HEK293 (cell line): ENCODE measurements around the gene DTX3L.

Experiments used
- CTCF ChIA-PET: fragments of 350-600 bp; formaldehyde crosslinking; extraction: SDS; loops from one replicate; lab custom pipeline; 2021; ENCODE audit warnings: antibody characterized with exemption; lab: Yijun Ruan, JAX
- POLR2A ChIA-PET: fragments of 300-600 bp; formaldehyde crosslinking; extraction: SDS; loops from one replicate; lab custom pipeline; 2020; ENCODE audit warnings: antibody characterized with exemption, inconsistent platforms; lab: Yijun Ruan, JAX
- H3K27ac ChIP-seq: fragments of 200-500 bp; sonication (Bioruptor generic); 2 replicates; pipeline ENCODE4 v1.5.1; 2014; ENCODE audit warnings: low read depth, low read length, control low read depth, inconsistent platforms; ENCODE audit errors: extremely low read depth
- H3K36me3 ChIP-seq, 2 experiments: fragments of 200-500 bp in 1 of 2; sonication (Bioruptor generic) in 1 of 2; 1 replicate in 1 of 2; 2 replicates in 1 of 2; pipeline ENCODE4 v1.5.1; 2014 to 2017; ENCODE audit warnings: inconsistent platforms in 2 of 2, low read length in 2 of 2; ENCODE audit not compliant: control insufficient read depth in 2 of 2, insufficient read depth in 1 of 2
- H3K4me1 ChIP-seq: fragments of 200-500 bp; sonication (Bioruptor generic); 2 replicates; pipeline ENCODE4 v1.5.1; 2014; ENCODE audit warnings: mild to moderate bottlenecking, low read length, inconsistent platforms; ENCODE audit not compliant: control insufficient read depth, insufficient read depth
- H3K4me3 ChIP-seq: 2 replicates; pipeline ENCODE4 v1.5.1; 2011; ENCODE audit warnings: low read depth, mild to moderate bottlenecking, control low read depth, low read length, moderate library complexity
- H3K9me3 ChIP-seq: fragments of 200-500 bp; sonication (Bioruptor generic); 2 replicates; pipeline ENCODE4 v1.5.1; 2014; ENCODE audit warnings: low read depth, low read length, inconsistent platforms; ENCODE audit not compliant: control insufficient read depth, insufficient read depth
- KLF7 ChIP-seq: fragments of 450-650 bp; formaldehyde crosslinking; IDR thresholded peaks from 2 replicates; pipeline ENCODE4 v1.5.1; 2016; ENCODE audit warnings: missing biosample characterization, missing genetic modification characterization, borderline replicate concordance
- OVOL3 ChIP-seq: fragments of 450-650 bp; formaldehyde crosslinking; IDR thresholded peaks from 2 replicates; pipeline ENCODE4 v1.5.1; 2016; ENCODE audit warnings: missing biosample characterization, missing genetic modification characterization
- SP7 ChIP-seq: fragments of 450-650 bp; formaldehyde crosslinking; IDR thresholded peaks from 2 replicates; pipeline ENCODE4 v1.5.1; 2016; ENCODE audit warnings: missing biosample characterization, missing genetic modification characterization
- TRIM28 ChIP-seq: IDR thresholded peaks from 2 replicates; pipeline ENCODE4 v1.6.1; 2011; ENCODE audit warnings: low read length, control low read depth, borderline replicate concordance
- WT1 ChIP-seq: fragments of 450-650 bp; formaldehyde crosslinking; IDR thresholded peaks from 2 replicates; pipeline ENCODE4 v1.5.1; 2016; ENCODE audit warnings: missing biosample characterization, missing genetic modification characterization
- ZBTB17 ChIP-seq: fragments of 450-650 bp; formaldehyde crosslinking; IDR thresholded peaks from 2 replicates; pipeline ENCODE4 v1.5.1; 2016; ENCODE audit warnings: missing biosample characterization, missing genetic modification characterization
- ZBTB48 ChIP-seq: fragments of 450-650 bp; formaldehyde crosslinking; IDR thresholded peaks from 2 replicates; pipeline ENCODE4 v1.5.1; 2016; ENCODE audit warnings: missing biosample characterization, missing genetic modification characterization
- ZEB2 ChIP-seq: fragments of 450-650 bp; formaldehyde crosslinking; IDR thresholded peaks from 2 replicates; pipeline ENCODE4 v1.5.1; 2016; ENCODE audit warnings: missing biosample characterization, missing genetic modification characterization
- ZNF121 ChIP-seq: fragments of 450-650 bp; formaldehyde crosslinking; IDR thresholded peaks from 2 replicates; pipeline ENCODE4 v1.5.1; 2016; ENCODE audit warnings: missing biosample characterization, missing genetic modification characterization
- ZNF133 ChIP-seq: fragments of 450-650 bp; formaldehyde crosslinking; IDR thresholded peaks from 2 replicates; pipeline ENCODE4 v1.5.1; 2016; ENCODE audit warnings: missing biosample characterization, missing genetic modification characterization
- ZNF146 ChIP-seq: fragments of 450-650 bp; formaldehyde crosslinking; IDR thresholded peaks from 2 replicates; pipeline ENCODE4 v1.5.1; 2016; ENCODE audit warnings: missing biosample characterization, missing genetic modification characterization
- ZNF157 ChIP-seq: fragments of 450-650 bp; formaldehyde crosslinking; IDR thresholded peaks from 2 replicates; pipeline ENCODE4 v1.5.1; 2016; ENCODE audit warnings: missing biosample characterization, missing genetic modification characterization
- ZNF16 ChIP-seq: fragments of 450-650 bp; formaldehyde crosslinking; IDR thresholded peaks from 2 replicates; pipeline ENCODE4 v1.5.1; 2016; ENCODE audit warnings: low read depth, missing biosample characterization, missing genetic modification characterization
- ZNF169 ChIP-seq: fragments of 450-650 bp; formaldehyde crosslinking; IDR thresholded peaks from 2 replicates; pipeline ENCODE4 v1.5.1; 2016; ENCODE audit warnings: missing biosample characterization, missing genetic modification characterization
- ZNF19 ChIP-seq: fragments of 450-650 bp; formaldehyde crosslinking; IDR thresholded peaks from 2 replicates; pipeline ENCODE4; 2016; ENCODE audit warnings: missing biosample characterization, missing genetic modification characterization, low read depth
- ZNF24 ChIP-seq: fragments of 450-650 bp; formaldehyde crosslinking; IDR thresholded peaks from 2 replicates; pipeline ENCODE4 v1.5.1; 2016; ENCODE audit warnings: missing biosample characterization, missing genetic modification characterization
- ZNF37A ChIP-seq: fragments of 450-650 bp; IDR thresholded peaks from 2 replicates; pipeline ENCODE4 v1.5.1; 2018; ENCODE audit warnings: missing biosample characterization, missing genetic modification characterization
- ZNF416 ChIP-seq: fragments of 450-650 bp; formaldehyde crosslinking; IDR thresholded peaks from 2 replicates; pipeline ENCODE4 v1.5.1; 2016; ENCODE audit warnings: missing biosample characterization, missing genetic modification characterization
- ZNF433 ChIP-seq: fragments of 450-650 bp; formaldehyde crosslinking; IDR thresholded peaks from 2 replicates; pipeline ENCODE4 v1.5.1; 2016; ENCODE audit warnings: missing biosample characterization, missing genetic modification characterization, low read depth
- ZNF48 ChIP-seq: fragments of 450-650 bp; formaldehyde crosslinking; IDR thresholded peaks from 2 replicates; pipeline ENCODE4 v1.5.1; 2016; ENCODE audit warnings: missing biosample characterization, missing genetic modification characterization
- ZNF510 ChIP-seq: fragments of 450-650 bp; formaldehyde crosslinking; IDR thresholded peaks from 2 replicates; pipeline ENCODE4 v1.5.1; 2018; ENCODE audit warnings: mild to moderate bottlenecking, missing genetic modification characterization, missing biosample characterization; ENCODE audit not compliant: insufficient replicate concordance
- ZNF555 ChIP-seq: fragments of 450-650 bp; formaldehyde crosslinking; conservative IDR thresholded peaks from 2 replicates; pipeline ENCODE4 v1.5.1; 2017; ENCODE audit warnings: missing biosample characterization, mild to moderate bottlenecking, missing genetic modification characterization, inconsistent platforms
- ZNF571 ChIP-seq: fragments of 450-650 bp; formaldehyde crosslinking; IDR thresholded peaks from 2 replicates; pipeline ENCODE4 v1.5.0; 2017; ENCODE audit warnings: missing biosample characterization, missing genetic modification characterization
- ZNF596 ChIP-seq: fragments of 450-650 bp; IDR thresholded peaks from 2 replicates; pipeline ENCODE4 v1.5.0; 2018; ENCODE audit warnings: missing biosample characterization, mild to moderate bottlenecking, missing genetic modification characterization, moderate library complexity
- ZNF843 ChIP-seq: fragments of 450-650 bp; formaldehyde crosslinking; IDR thresholded peaks from 2 replicates; pipeline ENCODE4 v1.5.1; 2016; ENCODE audit warnings: missing biosample characterization, missing genetic modification characterization
- TF ChIP-seq, protein P1 (sequence below): fragments of 450-650 bp; formaldehyde crosslinking; optimal IDR thresholded peaks from 2 replicates; pipeline ENCODE3; 2016; ENCODE audit warnings: missing biosample characterization, mild to moderate bottlenecking, missing genetic modification characterization
- TF ChIP-seq, protein P2 (sequence below): fragments of 450-650 bp; formaldehyde crosslinking; IDR thresholded peaks from 2 replicates; pipeline ENCODE4 v1.5.1; 2016; ENCODE audit warnings: missing biosample characterization, missing genetic modification characterization
- TF ChIP-seq, protein P3 (sequence below): fragments of 450-650 bp; formaldehyde crosslinking; IDR thresholded peaks from 2 replicates; pipeline ENCODE4 v1.5.1; 2016; ENCODE audit warnings: missing biosample characterization, missing genetic modification characterization, borderline replicate concordance
- TF ChIP-seq, protein P4 (sequence below): fragments of 450-650 bp; formaldehyde crosslinking; IDR thresholded peaks from 2 replicates; pipeline ENCODE4 v1.5.1; 2016; ENCODE audit warnings: missing biosample characterization, missing genetic modification characterization

DTX3L gene

DNA sequence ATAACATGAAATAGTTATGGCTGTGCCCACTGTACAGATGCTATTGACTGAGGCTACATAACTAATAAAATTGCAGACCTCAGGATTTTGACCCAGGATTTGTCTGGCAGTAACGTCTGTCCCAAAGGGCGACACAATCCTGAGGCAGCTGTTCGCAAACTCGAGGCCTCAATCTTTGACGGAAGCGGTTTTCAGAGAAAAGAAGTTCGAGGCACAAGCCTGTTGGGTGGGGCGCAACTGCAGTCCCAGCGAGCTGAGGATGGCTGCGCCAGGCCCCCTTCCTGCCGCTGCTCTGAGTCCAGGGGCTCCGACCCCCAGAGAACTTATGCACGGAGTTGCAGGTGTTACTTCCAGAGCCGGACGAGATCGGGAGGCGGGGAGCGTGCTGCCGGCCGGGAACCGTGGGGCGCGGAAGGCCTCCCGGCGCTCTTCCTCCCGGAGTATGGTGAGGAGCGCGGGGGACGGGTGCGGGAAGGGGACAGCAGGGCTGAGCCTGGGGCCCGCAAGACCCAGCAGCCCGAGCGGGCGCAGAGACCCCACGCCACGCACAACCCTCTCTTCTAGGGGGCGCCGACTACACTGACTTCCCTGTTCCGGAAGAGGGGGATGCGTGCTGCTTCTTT is 13.4 kb downstream of the DTX3L start, which contains the start of gene PARP15:
Gene PARP15 (plus strand): TSS at position 242 of the 623 bp plus-strand sequence. CDS start 18 bp downstream, at position 260.
- ChIA-PET CTCF (no interaction called here), POLR2A (no interaction called here)
- TF ChIP-seq ZNF169 (tag by site-specific recombination) (no peak), ZNF48 (tag by site-specific recombination) (no peak), ZNF433 (tag by site-specific recombination) (no peak), ZNF16 (tag by site-specific recombination) (no peak), ZNF157 (tag by site-specific recombination) (no peak), ZNF24 (no peak), ZBTB48 (no peak), ZBTB17 (no peak), ZNF555 (tag by site-specific recombination) (no peak), WT1 (tag by site-specific recombination) (no peak), ZNF571 (tag by site-specific recombination) (no peak), ZNF510 (tag by site-specific recombination) (no peak), ZNF121 (tag by site-specific recombination) (no peak), ZEB2 (tag by site-specific recombination) (no peak), TRIM28 (no peak), ZNF19 (tag by site-specific recombination) (no peak), KLF7 (tag by site-specific recombination) (no peak)
- TF ChIP-seq, protein P1, sequence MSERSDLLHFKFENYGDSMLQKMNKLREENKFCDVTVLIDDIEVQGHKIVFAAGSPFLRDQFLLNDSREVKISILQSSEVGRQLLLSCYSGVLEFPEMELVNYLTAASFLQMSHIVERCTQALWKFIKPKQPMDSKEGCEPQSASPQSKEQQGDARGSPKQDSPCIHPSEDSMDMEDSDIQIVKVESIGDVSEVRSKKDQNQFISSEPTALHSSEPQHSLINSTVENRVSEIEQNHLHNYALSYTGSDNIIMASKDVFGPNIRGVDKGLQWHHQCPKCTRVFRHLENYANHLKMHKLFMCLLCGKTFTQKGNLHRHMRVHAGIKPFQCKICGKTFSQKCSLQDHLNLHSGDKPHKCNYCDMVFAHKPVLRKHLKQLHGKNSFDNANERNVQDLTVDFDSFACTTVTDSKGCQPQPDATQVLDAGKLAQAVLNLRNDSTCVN (tag by site-specific recombination) = no peak
- TF ChIP-seq, protein P2, sequence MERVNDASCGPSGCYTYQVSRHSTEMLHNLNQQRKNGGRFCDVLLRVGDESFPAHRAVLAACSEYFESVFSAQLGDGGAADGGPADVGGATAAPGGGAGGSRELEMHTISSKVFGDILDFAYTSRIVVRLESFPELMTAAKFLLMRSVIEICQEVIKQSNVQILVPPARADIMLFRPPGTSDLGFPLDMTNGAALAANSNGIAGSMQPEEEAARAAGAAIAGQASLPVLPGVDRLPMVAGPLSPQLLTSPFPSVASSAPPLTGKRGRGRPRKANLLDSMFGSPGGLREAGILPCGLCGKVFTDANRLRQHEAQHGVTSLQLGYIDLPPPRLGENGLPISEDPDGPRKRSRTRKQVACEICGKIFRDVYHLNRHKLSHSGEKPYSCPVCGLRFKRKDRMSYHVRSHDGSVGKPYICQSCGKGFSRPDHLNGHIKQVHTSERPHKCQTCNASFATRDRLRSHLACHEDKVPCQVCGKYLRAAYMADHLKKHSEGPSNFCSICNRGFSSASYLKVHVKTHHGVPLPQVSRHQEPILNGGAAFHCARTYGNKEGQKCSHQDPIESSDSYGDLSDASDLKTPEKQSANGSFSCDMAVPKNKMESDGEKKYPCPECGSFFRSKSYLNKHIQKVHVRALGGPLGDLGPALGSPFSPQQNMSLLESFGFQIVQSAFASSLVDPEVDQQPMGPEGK (tag by site-specific recombination) = no peak
- TF ChIP-seq, protein P3, sequence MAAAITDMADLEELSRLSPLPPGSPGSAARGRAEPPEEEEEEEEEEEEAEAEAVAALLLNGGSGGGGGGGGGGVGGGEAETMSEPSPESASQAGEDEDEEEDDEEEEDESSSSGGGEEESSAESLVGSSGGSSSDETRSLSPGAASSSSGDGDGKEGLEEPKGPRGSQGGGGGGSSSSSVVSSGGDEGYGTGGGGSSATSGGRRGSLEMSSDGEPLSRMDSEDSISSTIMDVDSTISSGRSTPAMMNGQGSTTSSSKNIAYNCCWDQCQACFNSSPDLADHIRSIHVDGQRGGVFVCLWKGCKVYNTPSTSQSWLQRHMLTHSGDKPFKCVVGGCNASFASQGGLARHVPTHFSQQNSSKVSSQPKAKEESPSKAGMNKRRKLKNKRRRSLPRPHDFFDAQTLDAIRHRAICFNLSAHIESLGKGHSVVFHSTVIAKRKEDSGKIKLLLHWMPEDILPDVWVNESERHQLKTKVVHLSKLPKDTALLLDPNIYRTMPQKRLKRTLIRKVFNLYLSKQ = no peak
- H3K36me3 ChIP-seq = no peaks in the 10 kb centered on the region
- no peak within 1 kb of the TSS for H3K27ac ChIP-seq
- no peaks in the 10 kb centered on the region for H3K4me1 ChIP-seq
- H3K4me3 ChIP-seq = no peak within 1 kb of the TSS
- no peaks in the 10 kb centered on the region for H3K9me3 ChIP-seq

DNA sequence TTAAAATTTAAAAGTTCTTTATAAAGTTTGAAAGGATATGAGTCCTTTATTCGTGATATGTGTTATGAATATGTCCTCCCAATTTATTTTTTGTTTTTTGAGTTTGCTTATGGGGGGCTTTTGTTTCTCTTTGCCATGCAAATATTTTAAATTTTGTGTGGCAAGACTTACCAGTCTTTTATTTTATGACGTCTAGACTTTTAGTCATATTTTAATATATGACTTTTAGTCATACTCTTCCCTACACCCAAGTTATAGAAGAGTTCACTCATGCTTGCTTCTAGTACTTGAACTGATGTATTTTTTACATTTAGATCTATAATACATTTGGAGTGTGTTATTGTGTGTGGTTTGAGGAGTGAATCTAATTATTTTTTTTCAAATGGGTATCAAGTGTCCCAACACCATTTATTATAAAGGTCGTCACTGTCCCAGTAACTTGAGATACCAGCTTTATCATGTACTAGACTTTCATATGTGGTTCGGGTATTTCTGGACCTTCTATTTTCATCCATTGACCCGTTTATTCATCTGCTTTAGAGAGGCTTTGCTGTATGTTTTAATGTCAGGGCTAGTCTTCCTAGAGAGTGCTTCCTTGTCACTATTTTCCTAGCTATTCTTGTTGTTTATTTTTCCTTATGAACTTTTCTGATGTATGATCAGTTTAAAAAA is 14.1 kb downstream of the DTX3L start:
- no peaks in the 10 kb centered on the region for H3K9me3 ChIP-seq
- H3K4me1 ChIP-seq = no peaks in the 10 kb centered on the region
- ChIA-PET CTCF (interaction anchor here (0.6 to 0.8 kb wide), 2 partner anchors 20 to 101 kb away, joined by 3 to 4 read pairs; no protein-coding TSS in a partner anchor), POLR2A (interaction anchor here (0.6 kb wide), 1 partner anchor 151 kb away, joined by 6 read pairs; no protein-coding TSS in a partner anchor)
- H3K4me3 ChIP-seq = no peak overlapping the region
- no peaks in the 10 kb centered on the region for H3K36me3 ChIP-seq
- no peak overlapping the region for H3K27ac ChIP-seq
- no peak for TF ChIP-seq SP7 (tag by site-specific recombination)
- TF ChIP-seq, protein P4, sequence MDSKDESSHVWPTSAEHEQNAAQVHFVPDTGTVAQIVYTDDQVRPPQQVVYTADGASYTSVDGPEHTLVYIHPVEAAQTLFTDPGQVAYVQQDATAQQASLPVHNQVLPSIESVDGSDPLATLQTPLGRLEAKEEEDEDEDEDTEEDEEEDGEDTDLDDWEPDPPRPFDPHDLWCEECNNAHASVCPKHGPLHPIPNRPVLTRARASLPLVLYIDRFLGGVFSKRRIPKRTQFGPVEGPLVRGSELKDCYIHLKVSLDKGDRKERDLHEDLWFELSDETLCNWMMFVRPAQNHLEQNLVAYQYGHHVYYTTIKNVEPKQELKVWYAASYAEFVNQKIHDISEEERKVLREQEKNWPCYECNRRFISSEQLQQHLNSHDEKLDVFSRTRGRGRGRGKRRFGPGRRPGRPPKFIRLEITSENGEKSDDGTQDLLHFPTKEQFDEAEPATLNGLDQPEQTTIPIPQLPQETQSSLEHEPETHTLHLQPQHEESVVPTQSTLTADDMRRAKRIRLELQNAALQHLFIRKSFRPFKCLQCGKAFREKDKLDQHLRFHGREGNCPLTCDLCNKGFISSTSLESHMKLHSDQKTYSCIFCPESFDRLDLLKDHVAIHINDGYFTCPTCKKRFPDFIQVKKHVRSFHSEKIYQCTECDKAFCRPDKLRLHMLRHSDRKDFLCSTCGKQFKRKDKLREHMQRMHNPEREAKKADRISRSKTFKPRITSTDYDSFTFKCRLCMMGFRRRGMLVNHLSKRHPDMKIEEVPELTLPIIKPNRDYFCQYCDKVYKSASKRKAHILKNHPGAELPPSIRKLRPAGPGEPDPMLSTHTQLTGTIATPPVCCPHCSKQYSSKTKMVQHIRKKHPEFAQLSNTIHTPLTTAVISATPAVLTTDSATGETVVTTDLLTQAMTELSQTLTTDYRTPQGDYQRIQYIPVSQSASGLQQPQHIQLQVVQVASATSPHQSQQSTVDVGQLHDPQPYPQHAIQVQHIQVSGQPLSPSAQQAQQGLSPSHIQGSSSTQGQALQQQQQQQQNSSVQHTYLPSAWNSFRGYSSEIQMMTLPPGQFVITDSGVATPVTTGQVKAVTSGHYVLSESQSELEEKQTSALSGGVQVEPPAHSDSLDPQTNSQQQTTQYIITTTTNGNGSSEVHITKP (tag by site-specific recombination) = no peak
- no peak for TF ChIP-seq ZNF146 (tag by site-specific recombination)
- TF ChIP-seq ZNF37A (tag by site-specific recombination) = no peak
- no peak for TF ChIP-seq ZNF843 (tag by site-specific recombination)
- TF ChIP-seq OVOL3 = no peak
- TF ChIP-seq ZNF596 (tag by site-specific recombination) = no peak
- no peak for TF ChIP-seq ZNF416
- TF ChIP-seq ZNF133 (tag by site-specific recombination) = no peak
